Body of pancreas (tissue), 4 donors: ENCODE measurements around the gene DHCR7. TPM values are rescaled to one million over a fixed set of nuclear protein-coding genes. Genes with fewer than 3 reads are reported as not detected.

ENCODE experiments used
- ATAC-seq: fragments of 150-250 bp; one replicate; pipeline ENCODE4 v1.9.1; 2016
- DNase-seq, 4 donors: peaks; one replicate each; pipeline ENCODE4 v3.0.0-alpha.2; 2019
- H3K27ac ChIP-seq, 4 donors: fragments of 200-600 bp; sonication (generic); 1 replicate in 3 of 4; 2 replicates in 1 of 4; pipeline versions ENCODE4 v1.5.1 to v1.6.1; 2016 to 2019; ENCODE audit warnings: mild to moderate bottlenecking in 1 of 4, mixed read lengths in 1 of 4, moderate library complexity in 1 of 4
- H3K27me3 ChIP-seq, 2 donors: fragments of 200-600 bp; sonication (generic); one replicate each; pipeline ENCODE4 v1.6.0; 2016; ENCODE audit warnings: mild to moderate bottlenecking in 1 of 2
- H3K36me3 ChIP-seq, 2 donors: fragments of 200-600 bp; sonication (generic); replicated peaks in 1 of 2; 2 replicates each; pipeline ENCODE4 v1.5.1; 2016; ENCODE audit warnings: low read depth in 2 of 2; ENCODE audit not compliant: insufficient read depth in 1 of 2
- H3K4me1 ChIP-seq: fragments of 200-600 bp; sonication (generic); one replicate; pipeline ENCODE4 v1.6.0; 2016
- H3K4me3 ChIP-seq, 2 donors: fragments of 200-600 bp; sonication (generic); 1 replicate in 1 of 2; 2 replicates in 1 of 2; pipeline ENCODE4 v1.5.1; 2016 to 2019
- H3K9me3 ChIP-seq, 3 donors: fragments of 200-600 bp; sonication (generic); 1 replicate in 2 of 3; 2 replicates in 1 of 3; pipeline ENCODE4 v1.5.1; 2016
- POLR2A ChIP-seq, 3 donors: fragments of 450-650 bp; IDR thresholded peaks; one replicate each; pipeline ENCODE4 v1.6.1; 2016; ENCODE audit warnings: antibody characterized with exemption in 3 of 3, mild to moderate bottlenecking in 2 of 3
- WGBS, 2 donors: methylation state at CpG; one replicate each; pipeline ENCODE4 v1.1.5; 2017; 5-methylcytosine and 5-hydroxymethylcytosine counted together
- intact Hi-C: fragments of 100-400 bp; cut with DNase I; formaldehyde crosslinking; loops from one replicate; pipeline ENCODE4 v1.15.1; 2023
- total RNA-seq, 2 donors: library from RNA; depleted of rRNA; stranded (reverse); fragments of >200 nt; gene quantifications; one replicate each; pipeline ENCODE4 v1.1.0, GENCODE V29; 2016
- TF ChIP-seq, protein P1 (sequence below), 7 experiments: fragments of 450-650 bp in 4 of 7; fragments of 200-600 bp in 3 of 7; sonication (generic) in 3 of 7; IDR thresholded peaks; one replicate each; pipeline ENCODE4 v1.5.1; 2016 to 2019; ENCODE audit warnings: antibody characterized with exemption in 7 of 7

The DHCR7 gene
- total RNA-seq, 2 donors from 2014 or later, result 15.8 to 16.2 TPM

DNA sequence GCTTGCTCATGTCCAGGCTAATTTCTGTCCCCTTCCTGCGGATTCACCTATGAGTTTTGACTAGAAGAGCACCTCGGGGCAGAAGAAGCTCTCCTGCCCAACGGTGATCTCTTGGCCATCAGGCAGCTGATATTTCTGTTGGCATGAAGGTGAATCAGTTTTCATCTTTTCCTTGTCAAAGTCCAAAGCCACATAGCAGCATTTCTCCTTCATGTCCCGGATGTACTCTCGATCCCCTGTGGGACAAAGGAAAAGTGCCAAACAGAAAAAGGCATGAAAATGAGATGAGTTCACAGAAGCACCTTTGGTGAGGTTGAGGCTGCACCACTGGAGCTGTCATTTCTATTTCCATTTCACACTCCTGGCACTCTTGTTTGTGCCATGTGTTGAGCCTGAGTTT lies 56.8 kb downstream of the DHCR7 start:
- peaks cover 0 to 7% of the 10 kb centered on the region in 2 donors for H3K27me3 ChIP-seq
- H3K36me3 ChIP-seq, result no peaks in the 10 kb centered on the region
- no peaks in the 10 kb centered on the region for H3K9me3 ChIP-seq
- H3K4me1 ChIP-seq, result no peaks in the 10 kb centered on the region
- intact Hi-C loops, result no loop called here
- TF ChIP-seq, protein P1, sequence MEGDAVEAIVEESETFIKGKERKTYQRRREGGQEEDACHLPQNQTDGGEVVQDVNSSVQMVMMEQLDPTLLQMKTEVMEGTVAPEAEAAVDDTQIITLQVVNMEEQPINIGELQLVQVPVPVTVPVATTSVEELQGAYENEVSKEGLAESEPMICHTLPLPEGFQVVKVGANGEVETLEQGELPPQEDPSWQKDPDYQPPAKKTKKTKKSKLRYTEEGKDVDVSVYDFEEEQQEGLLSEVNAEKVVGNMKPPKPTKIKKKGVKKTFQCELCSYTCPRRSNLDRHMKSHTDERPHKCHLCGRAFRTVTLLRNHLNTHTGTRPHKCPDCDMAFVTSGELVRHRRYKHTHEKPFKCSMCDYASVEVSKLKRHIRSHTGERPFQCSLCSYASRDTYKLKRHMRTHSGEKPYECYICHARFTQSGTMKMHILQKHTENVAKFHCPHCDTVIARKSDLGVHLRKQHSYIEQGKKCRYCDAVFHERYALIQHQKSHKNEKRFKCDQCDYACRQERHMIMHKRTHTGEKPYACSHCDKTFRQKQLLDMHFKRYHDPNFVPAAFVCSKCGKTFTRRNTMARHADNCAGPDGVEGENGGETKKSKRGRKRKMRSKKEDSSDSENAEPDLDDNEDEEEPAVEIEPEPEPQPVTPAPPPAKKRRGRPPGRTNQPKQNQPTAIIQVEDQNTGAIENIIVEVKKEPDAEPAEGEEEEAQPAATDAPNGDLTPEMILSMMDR (IDR thresholded peaks at IDR 0.05), result no peak
- no peak for TF ChIP-seq POLR2A (IDR thresholded peaks at IDR 0.05)
- H3K27ac ChIP-seq, result no peak overlapping the region
- no peak for ATAC-seq
- no peak overlapping the region for H3K4me3 ChIP-seq
- no peak for DNase-seq
- 53 to 59% methylated on average over 5 of the region's 5 CpGs for WGBS, 2 donors

DNA sequence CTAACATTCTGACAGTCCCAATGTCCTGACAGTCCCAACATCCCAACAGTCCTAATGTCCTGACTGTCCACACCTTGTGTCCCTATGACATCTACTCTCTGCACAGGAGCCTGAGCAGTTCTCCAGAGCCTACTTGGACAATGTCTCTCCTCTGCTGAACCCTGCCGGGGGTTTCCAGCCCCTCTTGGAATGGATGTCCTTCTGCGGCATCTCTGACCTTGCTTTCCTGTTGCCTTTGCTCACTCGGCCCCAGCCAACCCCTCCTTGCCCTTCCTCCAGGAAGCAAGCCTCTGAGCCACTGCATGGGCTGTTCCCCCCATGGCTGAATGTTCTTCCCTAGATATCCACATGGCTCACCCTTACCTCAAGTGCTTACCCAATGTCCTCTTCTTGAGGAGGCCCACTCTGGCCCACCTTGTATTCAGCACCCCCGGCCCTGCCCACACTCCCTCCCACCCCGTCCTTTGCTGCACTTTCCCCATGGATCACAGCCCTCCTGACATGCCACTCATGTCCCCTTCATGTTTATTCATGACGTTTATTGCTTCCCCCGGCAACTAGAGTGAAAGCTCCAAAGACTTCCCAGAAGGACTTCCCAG lies 59.5 kb downstream of the DHCR7 start:
- DNase-seq (no peak), ATAC-seq (no peak)

DNA sequence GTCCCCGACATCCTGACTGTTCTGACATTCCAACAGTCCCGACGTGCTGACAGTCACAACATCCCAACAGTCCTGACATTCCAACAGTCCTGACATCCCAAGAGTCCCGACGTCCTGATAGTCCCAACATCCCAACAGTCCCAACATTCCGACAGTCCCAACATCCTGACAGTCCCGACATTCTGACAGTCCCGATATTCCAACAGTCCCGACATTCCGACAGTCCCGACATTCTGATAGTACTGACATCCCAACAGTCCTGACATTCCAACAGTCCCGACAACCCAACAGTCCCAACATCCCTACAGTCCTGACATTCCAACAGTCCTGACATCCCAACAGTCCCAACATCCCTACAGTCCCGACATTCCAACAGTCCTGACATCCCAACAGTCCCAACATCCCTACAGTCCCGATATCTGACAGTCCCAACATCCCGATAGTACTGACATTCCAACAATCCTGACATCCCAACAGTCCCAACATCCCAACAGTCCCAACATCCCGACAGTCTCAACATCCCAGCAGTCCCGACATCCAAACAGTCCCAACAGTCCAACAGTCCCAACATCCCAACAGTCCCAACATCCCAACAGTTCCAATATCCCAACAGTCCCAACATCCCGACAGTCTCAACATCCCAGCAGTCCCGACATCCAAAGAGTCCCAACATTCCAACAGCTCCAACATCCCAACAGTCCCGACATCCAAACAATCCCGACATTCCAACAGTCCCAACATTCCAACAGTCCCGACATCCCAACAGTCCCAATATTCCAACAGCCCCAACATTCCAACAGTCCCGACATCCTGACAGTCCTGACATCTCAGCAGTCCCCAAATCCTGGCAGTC lies 60.2 kb downstream of the DHCR7 start:
- TF ChIP-seq, protein P1 (IDR thresholded peaks at IDR 0.05), result no peak
- no peak for TF ChIP-seq POLR2A (IDR thresholded peaks at IDR 0.05)
- no peaks in the 10 kb centered on the region for H3K4me1 ChIP-seq
- WGBS, 2 donors, result 75 to 77% methylated on average over 23 of the region's 23 CpGs
- no peak overlapping the region for H3K4me3 ChIP-seq
- ATAC-seq (no peak), DNase-seq (no peak)
- intact Hi-C loops, result no loop called here
- H3K27ac ChIP-seq, result no peak overlapping the region
- H3K9me3 ChIP-seq, result no peaks in the 10 kb centered on the region
- H3K27me3 ChIP-seq, result no peaks in the 10 kb centered on the region
- H3K36me3 ChIP-seq, result no peaks in the 10 kb centered on the region

More for the DNA sequence above, 59.5 kb downstream of the DHCR7 start:
- TF ChIP-seq POLR2A (IDR thresholded peaks at IDR 0.05), result no peak
- TF ChIP-seq, protein P1 (IDR thresholded peaks at IDR 0.05), result no peak
- peaks cover 0 to 4% of the 10 kb centered on the region in 2 donors for H3K27me3 ChIP-seq
- 79 to 81% methylated on average over 7 of the region's 7 CpGs for WGBS, 2 donors
- H3K9me3 ChIP-seq, result no peaks in the 10 kb centered on the region
- H3K4me1 ChIP-seq, result no peaks in the 10 kb centered on the region
- no peak overlapping the region for H3K27ac ChIP-seq
- intact Hi-C loops, result no loop called here
- no peaks in the 10 kb centered on the region for H3K36me3 ChIP-seq
- no peak overlapping the region for H3K4me3 ChIP-seq

DNA sequence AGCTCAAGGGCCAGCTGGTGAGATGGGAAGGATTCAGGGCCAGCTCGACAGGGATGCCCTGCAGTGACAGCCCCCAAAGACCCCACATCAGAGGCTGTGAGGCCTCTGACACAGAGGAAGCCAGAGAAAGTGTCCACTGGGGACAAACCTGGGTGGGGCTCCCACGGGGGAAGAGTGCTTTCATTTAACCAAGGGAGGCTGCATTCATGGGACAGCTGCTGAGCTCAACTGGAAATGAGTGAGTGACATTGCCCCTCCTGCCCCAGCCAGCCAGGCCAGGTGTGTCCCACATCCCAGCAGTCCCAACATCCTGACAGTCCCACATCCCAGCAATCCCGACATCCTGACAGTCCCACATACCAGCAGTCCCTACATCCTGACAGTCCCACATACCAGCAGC lies 61.0 kb downstream of the DHCR7 start:
- Histone ChIP-seq H3K27ac (no peak overlapping the region), H3K36me3 (no peaks in the 10 kb centered on the region), H3K4me1 (no peaks in the 10 kb centered on the region), H3K9me3 (no peaks in the 10 kb centered on the region), H3K4me3 (no peak overlapping the region), H3K27me3 (no peaks in the 10 kb centered on the region)
- ATAC-seq, result no peak
- 50 to 86% methylated on average over 1 to 3 of the region's 3 CpGs for WGBS, 2 donors
- no peak for DNase-seq
- intact Hi-C loops, result no loop called here
- TF ChIP-seq, protein P1 (IDR thresholded peaks at IDR 0.05), result no peak
- no peak for TF ChIP-seq POLR2A (IDR thresholded peaks at IDR 0.05)
